H1 (cell line): Measurements from ENCODE around the gene PRR20C. TPM values are rescaled to one million over a fixed set of nuclear protein-coding genes. Genes with fewer than 3 reads are reported as not detected.
"Not testable (repeated sequence)": the region's sequence is repeated elsewhere in the genome, so short reads cannot be mapped to it uniquely, and the experiment has no call there.

Experiments
- CTCF ChIA-PET: fragments of 300-600 bp; sonication (Branson Sonifier 250); formaldehyde crosslinking; loops from one replicate; lab custom pipeline; 2021; ENCODE audit not compliant: partially characterized antibody; lab: Charles Lee
- POLR2A ChIA-PET: fragments of 300-600 bp; sonication (Branson Sonifier 250); formaldehyde crosslinking; loops from one replicate; lab custom pipeline; 2021; ENCODE audit warnings: inconsistent platforms; ENCODE audit not compliant: partially characterized antibody; lab: Charles Lee
- DNase-seq, 2 experiments: peaks; one replicate each; pipeline versions ENCODE4 v3.0.0 to v3.0.0-alpha.2; 2010 to 2022; ENCODE audit warnings: low spot score in 2 of 2, low read depth in 1 of 2, mixed read lengths in 1 of 2
- FAIRE-seq: peaks from 2 replicates; lab custom pipeline; 2011; peaks lifted over from hg19 to GRCh38; lab: Jason Lieb, UNC
- H2AFZ ChIP-seq: 2 replicates; pipeline ENCODE4 v1.8.1; 2012; ENCODE audit warnings: low read length, inconsistent platforms
- H2AK5ac ChIP-seq: 2 replicates; pipeline ENCODE4 v1.6.1; 2013; ENCODE audit warnings: low read depth, low read length
- H2BK120ac ChIP-seq: replicated peaks from 2 replicates; pipeline ENCODE3; 2013; ENCODE audit warnings: low read depth, low read length, inconsistent platforms
- H2BK12ac ChIP-seq: 2 replicates; pipeline ENCODE4 v1.6.1; 2013; ENCODE audit warnings: low read depth, low read length
- H2BK15ac ChIP-seq: 2 replicates; pipeline ENCODE4 v1.6.1; 2013; ENCODE audit warnings: low read length
- H2BK20ac ChIP-seq: 2 replicates; pipeline ENCODE4 v1.6.1; 2013; ENCODE audit warnings: low read length
- H2BK5ac ChIP-seq: 2 replicates; pipeline ENCODE4 v1.6.1; 2013; ENCODE audit warnings: low read depth, low read length
- H3K14ac ChIP-seq: 2 replicates; pipeline ENCODE4 v1.6.1; 2013; ENCODE audit warnings: inconsistent platforms; ENCODE audit not compliant: insufficient read length
- H3K18ac ChIP-seq: 2 replicates; pipeline ENCODE4 v1.6.1; 2013; ENCODE audit warnings: low read length; ENCODE audit errors: extremely low read depth
- H3K23ac ChIP-seq: 2 replicates; pipeline ENCODE4 v1.6.1; 2013; ENCODE audit warnings: inconsistent platforms; ENCODE audit not compliant: insufficient read length
- H3K23me2 ChIP-seq: 2 replicates; pipeline ENCODE4 v1.6.1; 2013; ENCODE audit warnings: low read depth, low read length
- H3K27ac ChIP-seq: 2 replicates; pipeline ENCODE4 v1.6.1; 2011; ENCODE audit warnings: low read depth, low read length, inconsistent platforms
- H3K27me3 ChIP-seq, 4 experiments: replicated peaks in 1 of 4; 1 replicate in 1 of 4; 2 replicates in 3 of 4; pipeline versions ENCODE4 v1.6.1 to v1.8.1; 2011 to 2013; ENCODE audit warnings: low read length in 3 of 4, mild to moderate bottlenecking in 3 of 4, inconsistent platforms in 2 of 4, mixed read lengths in 2 of 4, moderate library complexity in 1 of 4; ENCODE audit not compliant: control insufficient read depth in 3 of 4, insufficient read depth in 3 of 4; ENCODE audit errors: extremely low read depth in 1 of 4
- H3K36me3 ChIP-seq, 4 experiments: 2 replicates each; pipeline versions ENCODE4 v1.6.1 to v1.8.1; 2011 to 2013; ENCODE audit warnings: mild to moderate bottlenecking in 4 of 4, low read length in 3 of 4, moderate library complexity in 2 of 4, control low read depth in 1 of 4, inconsistent platforms in 1 of 4; ENCODE audit not compliant: insufficient read depth in 4 of 4, control insufficient read depth in 2 of 4
- H3K4ac ChIP-seq: replicated peaks from 2 replicates; pipeline ENCODE3; 2013; ENCODE audit warnings: low read length, low read depth, mixed read lengths, inconsistent platforms; ENCODE audit not compliant: insufficient read length
- H3K4me1 ChIP-seq, 4 experiments: replicated peaks in 1 of 4; 1 replicate in 1 of 4; 2 replicates in 3 of 4; pipeline versions ENCODE4 v1.6.1 to v1.8.1; 2011 to 2013; ENCODE audit warnings: low read length in 3 of 4, inconsistent platforms in 2 of 4, mixed read lengths in 1 of 4; ENCODE audit not compliant: insufficient read depth in 4 of 4, control insufficient read depth in 3 of 4
- H3K4me2 ChIP-seq, 2 experiments: 2 replicates each; pipeline versions ENCODE4 v1.6.1 to v1.8.1; 2011 to 2013; ENCODE audit warnings: low read depth in 2 of 2, low read length in 2 of 2, control low read depth in 1 of 2, inconsistent platforms in 1 of 2, mild to moderate bottlenecking in 1 of 2; ENCODE audit not compliant: insufficient read depth in 1 of 2
- H3K4me3 ChIP-seq, 4 experiments: fragments of 200-600, 300-600 bp in 1 of 4; sonication (generic), shearing (Covaris generic), sonication (Bioruptor Twin) in 1 of 4; 2 replicates each; pipeline versions ENCODE4 v1.5.1 to v1.8.1; 2011 to 2016; ENCODE audit warnings: low read length in 4 of 4, low read depth in 3 of 4, control low read depth in 2 of 4, inconsistent platforms in 2 of 4, mild to moderate bottlenecking in 2 of 4, mixed read lengths in 1 of 4, moderate library complexity in 1 of 4; ENCODE audit not compliant: insufficient read depth in 2 of 4; ENCODE audit errors: extremely low read depth in 1 of 4
- H3K56ac ChIP-seq: replicated peaks from 2 replicates; pipeline ENCODE3; 2013; ENCODE audit warnings: low read depth, mild to moderate bottlenecking, mixed read lengths, low read length, inconsistent platforms; ENCODE audit not compliant: insufficient read length
- H3K79me1 ChIP-seq: 2 replicates; pipeline ENCODE4 v1.6.1; 2013; ENCODE audit warnings: low read depth, low read length, control low read depth
- H3K79me2 ChIP-seq, 2 experiments: 2 replicates each; pipeline versions ENCODE4 v1.6.1 to v1.8.1; 2012 to 2013; ENCODE audit warnings: low read length in 2 of 2, mild to moderate bottlenecking in 2 of 2, inconsistent platforms in 1 of 2; ENCODE audit not compliant: insufficient read depth in 2 of 2, control insufficient read depth in 1 of 2
- H3K9ac ChIP-seq, 4 experiments: replicated peaks in 1 of 4; 1 replicate in 1 of 4; 2 replicates in 3 of 4; pipeline versions ENCODE4 v1.6.1 to v1.8.1; 2011 to 2013; ENCODE audit warnings: low read depth in 3 of 4, low read length in 3 of 4, control low read depth in 2 of 4, mild to moderate bottlenecking in 2 of 4, moderate library complexity in 2 of 4, inconsistent platforms in 1 of 4; ENCODE audit errors: extremely low read depth in 1 of 4
- H3K9me3 ChIP-seq, 2 experiments: 2 replicates each; pipeline versions ENCODE4 v1.6.1 to v1.8.1; 2012 to 2013; ENCODE audit warnings: mild to moderate bottlenecking in 2 of 2, moderate library complexity in 2 of 2, control low read depth in 1 of 2, inconsistent platforms in 1 of 2, low read depth in 1 of 2, low read length in 1 of 2, mixed read lengths in 1 of 2; ENCODE audit not compliant: insufficient read depth in 2 of 2
- H4K20me1 ChIP-seq, 2 experiments: replicated peaks in 1 of 2; 2 replicates each; pipeline versions ENCODE3 to v1.8.1; 2011 to 2013; ENCODE audit warnings: inconsistent platforms in 2 of 2, low read length in 2 of 2, mild to moderate bottlenecking in 1 of 2; ENCODE audit not compliant: insufficient read depth in 2 of 2, control insufficient read depth in 1 of 2
- H4K5ac ChIP-seq: 2 replicates; pipeline ENCODE4 v1.6.1; 2013; ENCODE audit warnings: low read length, low read depth, mixed read lengths, inconsistent platforms; ENCODE audit not compliant: insufficient read length
- H4K8ac ChIP-seq: 2 replicates; pipeline ENCODE4 v1.8.0; 2013; ENCODE audit warnings: mild to moderate bottlenecking, moderate library complexity, low read length, inconsistent platforms; ENCODE audit not compliant: insufficient read depth; ENCODE audit errors: extremely low read depth
- H4K91ac ChIP-seq: replicated peaks from 2 replicates; pipeline ENCODE3; 2013; ENCODE audit warnings: low read length, mixed read lengths, inconsistent platforms; ENCODE audit not compliant: insufficient read length
- WGBS, 2 experiments: shearing (Covaris generic) in 1 of 2; methylation state at CpG; one replicate each; pipeline versions ENCODE4 v1.1.6 to v1.1.7; 2013 to 2015; ENCODE audit warnings: low lambda C conversion rate in 2 of 2, mixed read lengths in 2 of 2, inconsistent platforms in 1 of 2, low coverage in 1 of 2, missing lambda C conversion rate in 1 of 2; ENCODE audit not compliant: insufficient replicate concordance in 2 of 2, insufficient coverage in 1 of 2, insufficient read length in 1 of 2; ENCODE audit errors: extremely low coverage in 1 of 2, missing lambda C conversion rate in 1 of 2; 5-methylcytosine and 5-hydroxymethylcytosine counted together
- long read RNA-seq, 2 experiments: library from RNA in 1 of 2; library from capped mRNA in 1 of 2; stranded (forward); transcript quantifications; one replicate each; pipeline ENCODE4 v2.0.0, GENCODE V29; 2021; ENCODE audit warnings: inconsistent platforms in 1 of 2
- polyA minus RNA-seq, 3 experiments: library from RNA; depleted of rRNA, polyadenylated mRNA; stranded (reverse); fragments of >200 nt; gene quantifications; 1 replicate in 2 of 3; 2 replicates in 1 of 3; pipeline ENCODE4 v1.2.3, GENCODE V29; 2011
- polyA plus RNA-seq, 7 experiments: library from polyadenylated mRNA; depleted of rRNA in 3 of 7; stranded (reverse) in 5 of 7; unstranded in 2 of 7; fragments of >200 nt in 5 of 7; fragments of 200-250 nt in 2 of 7; gene quantifications; 1 replicate in 5 of 7; 2 replicates in 1 of 7; 4 replicates in 1 of 7; pipeline versions ENCODE4 v1.2.1 to v1.2.3, GENCODE V29; 2011 to 2013; ENCODE audit warnings: missing spikeins in 2 of 7, mixed read lengths in 2 of 7
- total RNA-seq: library from RNA; stranded (reverse); fragmentation: NEBNext Ultra II Directional; extraction: Animal tissue kit (Norgen Biotek cat#: 25700); gene quantifications from 2 replicates; pipeline ENCODE4 v1.2.1, GENCODE V29; 2021

PRR20C gene
- total RNA-seq, result not detected in 2 replicates
- not detected in 2 replicates for polyA plus RNA-seq (2011; rRNA removed)
- polyA plus RNA-seq (2011; cell fraction: cytosol; rRNA removed), result not detected
- not detected for polyA plus RNA-seq (2011; cell fraction: nucleus; rRNA removed)
- polyA plus RNA-seq (2012, experiment 1 of 2), result not detected in 4 replicates
- not detected for polyA plus RNA-seq (2012, experiment 2 of 2)
- not detected for polyA plus RNA-seq (2013, experiment 1 of 2)
- not detected for polyA plus RNA-seq (2013, experiment 2 of 2)
- polyA minus RNA-seq (2011; rRNA and poly(A)+ RNA removed), result not detected in 2 replicates
- polyA minus RNA-seq (2011; cell fraction: cytosol; rRNA and poly(A)+ RNA removed), result not detected
- not detected for polyA minus RNA-seq (2011; cell fraction: nucleus; rRNA and poly(A)+ RNA removed)
- long read RNA-seq, experiment 1, result 0 reads
- long read RNA-seq, experiment 2, result 0 reads

GRCh38 chr13:57153761-57154160 lies at the start of gene PRR20C:
PRR20C (plus strand) TSS chr13:57154061; CDS start chr13:57154448, 387 bp downstream.
- H2AFZ ChIP-seq, H3K18ac ChIP-seq, H2BK20ac ChIP-seq, CTCF ChIA-PET, H3K79me1 ChIP-seq, H3K9me3 ChIP-seq, H3K56ac ChIP-seq, H3K36me3 ChIP-seq, H3K4me3 ChIP-seq, H2BK15ac ChIP-seq, DNase-seq, H3K27ac ChIP-seq, H3K23me2 ChIP-seq, H3K23ac ChIP-seq, H2BK120ac ChIP-seq, H3K9ac ChIP-seq, H2BK5ac ChIP-seq, H4K91ac ChIP-seq, H2AK5ac ChIP-seq, FAIRE-seq, H3K79me2 ChIP-seq, H4K20me1 ChIP-seq, H3K4me2 ChIP-seq, H3K14ac ChIP-seq, H3K4me1 ChIP-seq, H4K5ac ChIP-seq, H4K8ac ChIP-seq, H3K27me3 ChIP-seq, H3K4ac ChIP-seq, POLR2A ChIA-PET, H2BK12ac ChIP-seq: not testable (repeated sequence)
- WGBS, 2 experiments, result no CpG with 5 or more reads among the region's 22 CpGs
